ENCODE measurements around the gene RAVER1.

DNA sequence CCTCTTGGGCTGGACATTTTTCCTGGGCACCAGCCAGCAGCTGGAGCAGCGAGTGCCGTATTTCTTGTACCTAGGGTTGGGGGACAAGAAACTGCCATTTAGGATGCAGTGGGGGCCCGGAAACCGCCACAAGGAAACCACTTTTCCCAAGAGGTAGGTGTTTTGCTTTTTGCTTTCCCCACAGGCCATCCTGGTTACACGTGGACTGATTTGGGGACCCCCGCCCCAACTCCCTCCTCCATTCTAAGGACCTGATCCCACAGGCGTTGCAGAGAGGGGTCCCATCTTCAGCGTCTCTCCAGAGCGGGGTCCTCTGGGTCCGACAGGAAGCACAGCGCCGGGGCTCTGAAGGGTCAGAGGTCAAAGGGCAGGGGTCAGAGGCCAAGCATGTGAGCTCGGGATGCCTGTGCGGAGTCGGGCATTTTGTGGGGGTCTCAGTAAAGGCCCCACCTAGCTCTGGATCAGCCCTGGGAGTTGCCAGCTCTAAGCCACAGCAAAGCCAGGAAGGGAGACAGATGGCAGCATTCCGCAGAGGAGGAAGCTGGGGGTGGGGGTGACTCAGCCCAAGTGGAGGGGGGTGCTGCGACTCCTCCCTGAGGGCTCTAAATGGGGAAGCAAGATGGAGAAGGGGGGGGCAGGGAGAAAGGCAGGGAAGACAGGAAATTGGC is 28.1 kb downstream of the RAVER1 start:
- no peak for TF ChIP-seq CTCF (IDR thresholded peaks at IDR 0.05)
- no peak for TF ChIP-seq POLR2AphosphoS5 (IDR thresholded peaks at IDR 0.05)

All from sigmoid colon (tissue), 4 donors.